ENCODE results near the gene CCDC159.
"Not testable (repeated sequence)": the region's sequence is repeated elsewhere in the genome, so short reads cannot be mapped to it uniquely, and the experiment has no call there.

The CCDC159 gene, protein sequence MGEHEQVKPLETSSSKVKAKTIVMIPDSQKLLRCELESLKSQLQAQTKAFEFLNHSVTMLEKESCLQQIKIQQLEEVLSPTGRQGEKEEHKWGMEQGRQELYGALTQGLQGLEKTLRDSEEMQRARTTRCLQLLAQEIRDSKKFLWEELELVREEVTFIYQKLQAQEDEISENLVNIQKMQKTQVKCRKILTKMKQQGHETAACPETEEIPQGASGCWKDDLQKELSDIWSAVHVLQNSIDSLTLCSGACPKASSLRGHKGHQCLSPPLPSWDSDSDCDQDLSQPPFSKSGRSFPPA

DNA sequence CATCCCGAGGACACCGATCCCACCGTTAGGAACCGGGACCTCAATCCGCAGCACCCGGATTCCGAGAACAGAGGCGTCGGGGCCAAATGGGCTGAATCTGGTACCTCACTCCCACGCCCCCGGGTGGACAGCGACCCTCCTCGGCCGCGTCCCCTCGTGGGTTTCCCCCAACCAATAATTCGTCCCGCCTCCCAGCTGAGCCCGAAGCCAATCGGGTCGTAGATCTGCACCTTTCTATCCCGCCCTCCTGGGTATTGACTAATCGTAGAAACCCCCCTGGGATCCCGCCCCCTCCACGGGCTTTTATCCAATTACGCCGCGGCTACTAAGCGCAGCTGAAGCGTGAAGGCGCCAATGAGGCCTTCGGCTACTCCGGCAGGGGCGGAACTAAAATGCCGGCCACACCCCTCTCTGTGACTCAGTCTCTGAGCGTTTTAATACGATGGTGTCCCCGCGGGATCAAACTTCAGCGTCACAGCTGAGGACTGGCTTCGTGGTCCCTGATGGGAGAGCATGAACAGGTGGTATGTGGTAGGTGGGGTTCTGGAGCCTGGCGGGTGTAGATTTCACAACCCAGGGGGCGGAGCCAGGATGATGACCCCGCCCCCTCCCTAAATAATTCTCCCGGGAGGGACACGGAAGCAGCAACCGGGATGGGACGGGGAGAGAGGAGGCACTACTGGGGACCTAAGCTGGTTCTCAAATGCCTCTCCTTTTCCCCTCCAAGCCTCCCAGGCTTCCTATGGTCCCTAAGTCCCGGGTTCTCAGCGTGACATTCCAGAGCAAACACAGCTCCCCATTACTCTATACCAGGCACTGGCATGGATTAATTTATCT is at the start of gene CCDC159, which contains the start of gene TMEM205:
TSS of gene CCDC159 (plus strand) at position 416 of the 837 bp plus-strand sequence. CDS start at position 504, 88 bp downstream.
TSS of gene TMEM205 (minus strand) at position 165 of the 837 bp plus-strand sequence. CDS start 649 bp downstream, outside the sequence.
- DNase-seq: peak; percentile 95 to 97 (median 96)

DNA sequence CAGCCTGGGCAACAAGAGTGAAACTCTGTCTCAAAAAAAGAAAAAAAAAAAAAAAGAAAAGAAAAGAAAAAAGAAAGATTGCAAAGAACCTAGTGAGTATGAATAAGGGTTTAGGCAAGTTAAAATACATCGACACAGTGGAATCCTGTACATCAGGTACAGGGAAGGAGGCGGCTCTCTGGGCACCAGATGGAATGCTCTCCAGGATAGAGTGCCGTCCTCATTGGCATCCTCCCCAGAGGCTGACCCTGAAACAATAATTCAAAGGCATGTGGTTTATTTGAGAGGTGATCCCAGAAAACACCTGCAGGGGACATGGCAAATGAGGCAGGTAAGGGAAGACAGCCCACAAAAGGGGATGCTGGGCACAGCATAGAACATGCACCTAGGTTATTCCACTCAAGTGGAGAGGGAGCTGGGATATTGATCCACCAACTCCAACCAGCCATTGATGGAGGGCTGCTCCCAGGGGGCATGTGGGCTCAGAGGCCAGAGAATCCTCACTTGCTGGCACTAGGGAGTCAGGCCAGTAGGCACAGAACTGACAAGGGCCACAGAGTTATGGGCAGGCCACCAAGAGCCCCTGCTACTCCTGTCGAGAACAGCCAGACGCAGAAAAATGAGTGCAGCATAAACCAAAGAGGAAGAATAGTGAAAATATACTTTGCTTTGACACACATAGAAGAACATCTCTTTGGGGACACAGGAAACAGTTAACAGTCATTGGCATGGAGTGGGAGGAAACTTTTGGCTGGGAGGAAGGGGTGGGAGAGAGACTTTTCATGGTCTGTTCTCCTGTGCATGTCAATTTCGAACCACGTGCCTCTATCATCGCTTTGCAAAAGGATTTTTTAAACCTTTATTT is 46.1 kb upstream of the CCDC159 start:
- DNase-seq: no peak

DNA sequence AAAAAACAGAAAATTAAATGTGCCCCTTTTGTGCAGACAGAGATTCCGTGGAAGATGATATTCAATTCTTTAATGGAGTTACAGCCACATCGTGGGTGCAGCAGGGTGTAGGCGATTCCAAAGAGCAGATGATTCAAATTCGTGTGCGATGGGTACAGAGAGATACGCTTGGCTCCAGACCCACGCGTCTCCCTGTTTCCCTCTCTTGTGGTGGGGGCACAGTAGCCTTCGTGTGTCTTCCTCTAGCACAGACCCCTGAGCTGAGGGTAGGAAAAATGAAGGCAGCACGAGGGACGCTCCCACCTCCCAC is 45.6 kb upstream of the CCDC159 start:
- DNase-seq: no peak

DNA sequence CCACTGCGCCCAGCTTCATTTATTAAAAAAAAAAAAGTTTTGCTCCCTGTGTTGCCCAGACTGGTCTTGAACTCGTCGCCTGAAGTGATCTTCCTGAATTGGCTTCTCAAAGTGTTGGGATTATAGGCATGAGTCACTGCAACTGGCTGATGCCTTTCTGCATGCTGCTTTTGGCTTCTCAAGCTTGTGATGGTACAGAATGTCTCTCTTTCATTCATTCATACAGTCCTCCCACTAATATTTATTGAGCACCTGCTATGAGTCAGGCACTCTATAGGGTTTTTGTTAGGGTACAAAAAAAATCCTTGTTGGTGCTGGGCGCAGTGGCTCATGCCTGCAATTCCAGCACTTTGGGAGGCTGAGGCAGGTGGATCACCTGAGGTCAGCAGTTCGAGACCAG is 41.4 kb upstream of the CCDC159 start:
- DNase-seq: no peak

DNA sequence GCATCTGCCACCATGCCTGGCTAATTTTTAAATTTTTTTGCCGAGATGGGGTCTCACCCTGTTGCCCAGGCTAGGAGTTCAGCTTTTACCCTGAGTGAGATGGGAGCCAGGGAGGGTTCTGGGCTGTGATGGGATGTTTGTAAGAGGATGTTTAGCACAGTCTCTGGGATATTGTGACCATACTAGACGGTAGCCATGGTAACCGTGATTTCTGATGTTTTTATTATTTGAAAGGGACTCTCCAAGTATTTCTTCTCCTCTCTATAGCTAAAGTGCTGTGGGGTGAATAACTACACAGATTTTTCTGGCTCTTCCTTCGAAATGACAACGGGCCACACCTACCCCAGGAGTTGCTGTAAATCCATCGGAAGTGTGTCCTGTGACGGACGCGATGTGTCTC is 40.0 kb upstream of the CCDC159 start:
- DNase-seq: no peak

DNA sequence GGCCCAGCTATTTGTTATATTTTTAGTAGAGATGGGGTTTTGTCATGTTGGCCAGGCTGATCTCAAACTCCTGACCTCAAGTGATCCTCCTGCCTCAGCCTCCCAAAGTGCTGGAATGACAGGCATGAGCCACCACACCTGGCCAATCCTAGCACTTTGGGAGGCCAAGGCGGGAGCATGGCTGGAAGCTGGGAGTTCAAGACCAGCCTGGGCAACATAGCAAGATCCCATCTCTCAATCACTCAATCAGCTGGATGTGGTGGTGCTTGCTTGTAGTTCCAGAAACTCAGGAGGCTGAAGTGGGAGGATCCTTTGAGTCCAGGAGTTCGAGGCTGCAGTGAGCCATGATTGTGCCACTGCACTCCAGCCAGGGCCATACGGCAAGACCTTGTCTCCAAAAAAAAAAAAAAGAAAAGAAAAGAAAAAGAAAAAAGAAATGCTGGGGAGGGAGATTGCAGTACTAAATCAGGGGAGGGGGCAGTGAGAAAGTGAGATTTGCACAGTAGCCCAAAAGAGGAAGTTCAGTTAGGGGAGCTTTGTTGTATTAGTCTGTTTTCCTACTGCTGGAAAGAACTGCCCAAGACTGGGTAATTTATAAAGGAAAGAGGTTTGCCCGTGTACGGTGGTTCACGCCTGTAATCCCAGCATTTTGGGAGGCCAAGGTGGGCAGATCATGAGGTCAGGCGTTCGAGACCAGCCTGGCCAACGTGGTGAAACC is 25.9 kb upstream of the CCDC159 start:
- not testable (repeated sequence) for DNase-seq

DNA sequence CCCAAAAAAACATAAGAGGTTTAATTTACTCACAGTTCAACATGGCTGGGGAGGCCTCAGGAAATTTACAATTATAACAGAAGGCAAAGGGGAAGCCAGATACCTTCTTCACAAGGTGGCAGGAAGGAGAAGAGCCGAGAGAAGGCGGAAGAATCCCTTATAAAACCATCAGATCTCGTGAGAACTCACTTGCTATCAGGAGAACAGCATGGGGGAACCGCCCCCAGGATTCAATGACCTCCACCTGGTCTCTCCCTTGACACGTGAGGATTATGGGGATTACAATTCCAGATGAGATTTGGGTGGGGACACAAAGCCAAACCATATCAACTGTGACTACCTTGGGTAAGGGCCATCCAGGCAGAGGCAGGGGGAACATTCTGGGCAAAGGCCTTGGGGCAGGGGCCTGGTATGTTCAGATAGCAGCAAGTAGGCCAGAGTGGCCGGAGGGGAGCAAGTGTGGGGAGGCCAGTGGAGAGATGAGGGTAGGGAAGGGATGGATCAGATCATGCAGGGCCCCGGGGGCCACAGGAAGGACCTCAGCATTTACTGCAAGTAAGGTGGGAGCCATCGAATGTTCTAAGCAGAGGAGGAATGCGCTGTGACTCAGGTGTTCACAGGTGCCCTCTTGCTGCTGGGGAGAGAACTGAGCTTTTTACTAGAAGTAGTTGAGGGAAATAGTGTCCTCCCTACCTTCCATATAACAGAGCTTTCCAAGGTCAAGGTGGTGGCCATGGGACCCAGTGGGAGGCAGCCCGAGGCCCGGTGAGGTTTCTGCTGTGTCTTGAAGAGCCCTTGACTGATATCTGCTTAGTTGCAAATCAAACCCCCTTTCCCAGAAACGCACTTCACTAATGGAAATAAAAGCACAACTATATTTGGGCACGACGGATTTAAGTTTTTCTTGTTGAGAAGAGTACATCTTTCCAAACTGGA is 24.9 kb upstream of the CCDC159 start:
- DNase-seq: no peak

DNA sequence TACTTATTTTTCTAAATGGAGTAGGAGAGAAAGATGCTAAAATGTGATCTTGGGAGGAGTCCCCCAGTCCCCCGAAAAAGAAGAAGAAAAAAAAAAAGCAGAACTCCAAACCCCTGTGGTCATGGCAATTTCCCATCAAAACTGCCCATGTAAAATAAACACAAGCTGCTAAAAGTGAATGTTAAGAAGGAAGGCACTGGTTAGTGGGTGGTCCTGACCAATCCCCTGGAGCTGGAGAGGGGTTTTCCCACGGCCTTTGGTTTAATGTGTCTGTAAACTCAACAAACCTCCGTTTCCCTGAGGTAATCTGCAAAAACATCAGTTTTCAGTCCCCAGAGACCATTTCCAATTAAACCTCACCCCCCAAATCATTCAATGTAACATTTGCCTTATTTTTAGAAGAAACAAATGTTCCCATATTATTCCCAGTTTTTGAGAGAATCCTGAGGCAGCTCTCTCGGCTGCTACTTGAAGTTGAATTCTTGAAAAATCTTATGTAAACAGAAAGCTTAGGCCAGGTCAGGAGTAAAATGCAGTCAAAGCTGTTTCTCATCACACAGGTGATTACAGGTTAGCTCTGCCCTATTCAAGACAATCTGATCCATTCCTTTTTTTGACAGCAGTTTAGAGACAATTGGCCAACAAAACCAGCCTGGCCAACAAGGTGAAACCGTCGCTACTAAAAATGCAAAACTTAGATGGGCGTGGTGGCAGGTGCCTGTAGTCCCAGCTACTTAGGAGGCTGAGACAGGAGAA is 23.9 kb upstream of the CCDC159 start:
- DNase-seq: no peak

DNA sequence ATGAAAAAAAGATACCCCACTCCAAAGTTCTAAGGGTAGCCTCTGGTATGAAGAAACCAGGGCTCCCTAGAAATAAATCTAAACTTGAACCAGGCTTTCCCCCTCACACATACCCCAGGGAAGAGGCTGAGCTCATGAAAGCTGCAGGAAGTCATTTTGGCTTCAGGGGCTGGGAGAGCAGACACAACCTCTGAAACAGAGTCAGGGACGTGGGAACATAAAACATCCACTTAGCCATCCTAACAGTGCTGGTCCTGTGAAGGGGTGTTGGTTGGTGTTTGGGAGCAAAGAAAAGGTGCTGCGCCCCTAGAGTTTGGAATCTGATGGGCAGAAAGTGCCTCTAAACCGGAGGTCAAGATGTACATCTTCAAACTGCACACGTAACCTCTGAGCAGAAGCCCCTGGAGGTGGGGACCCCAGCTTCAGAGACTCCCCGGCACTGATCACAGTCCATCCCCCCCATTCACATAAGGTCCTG is 22.7 kb upstream of the CCDC159 start:
- DNase-seq: no peak

DNA sequence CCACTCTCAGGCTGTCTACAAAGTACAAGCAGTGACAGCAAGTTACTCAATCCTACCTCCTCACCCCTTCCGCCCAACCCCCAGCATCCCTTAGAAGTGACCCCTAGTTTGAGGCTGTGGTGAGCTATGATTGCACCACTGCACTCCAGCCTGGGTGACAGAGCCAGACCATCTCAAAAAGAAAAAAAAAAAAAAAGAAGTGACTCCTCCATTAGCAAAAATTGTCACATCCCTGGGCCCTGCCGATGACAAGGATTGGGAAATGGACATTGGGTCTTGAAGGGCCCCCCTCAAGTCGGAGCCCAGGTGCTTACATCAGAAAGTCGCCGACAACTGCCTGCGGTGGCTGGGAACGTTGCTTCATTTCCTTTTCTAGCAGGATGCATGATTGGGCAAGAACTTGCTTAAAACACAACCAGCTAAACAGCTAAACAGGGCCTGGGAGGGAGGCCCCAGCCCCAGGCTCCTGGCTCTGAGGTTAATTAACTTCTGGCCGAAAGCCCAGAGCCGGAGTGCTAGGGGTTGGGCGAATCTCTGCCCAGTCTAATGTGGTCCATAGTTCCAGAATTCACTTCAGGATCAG is 22.1 kb upstream of the CCDC159 start:
- DNase-seq: no peak

DNA sequence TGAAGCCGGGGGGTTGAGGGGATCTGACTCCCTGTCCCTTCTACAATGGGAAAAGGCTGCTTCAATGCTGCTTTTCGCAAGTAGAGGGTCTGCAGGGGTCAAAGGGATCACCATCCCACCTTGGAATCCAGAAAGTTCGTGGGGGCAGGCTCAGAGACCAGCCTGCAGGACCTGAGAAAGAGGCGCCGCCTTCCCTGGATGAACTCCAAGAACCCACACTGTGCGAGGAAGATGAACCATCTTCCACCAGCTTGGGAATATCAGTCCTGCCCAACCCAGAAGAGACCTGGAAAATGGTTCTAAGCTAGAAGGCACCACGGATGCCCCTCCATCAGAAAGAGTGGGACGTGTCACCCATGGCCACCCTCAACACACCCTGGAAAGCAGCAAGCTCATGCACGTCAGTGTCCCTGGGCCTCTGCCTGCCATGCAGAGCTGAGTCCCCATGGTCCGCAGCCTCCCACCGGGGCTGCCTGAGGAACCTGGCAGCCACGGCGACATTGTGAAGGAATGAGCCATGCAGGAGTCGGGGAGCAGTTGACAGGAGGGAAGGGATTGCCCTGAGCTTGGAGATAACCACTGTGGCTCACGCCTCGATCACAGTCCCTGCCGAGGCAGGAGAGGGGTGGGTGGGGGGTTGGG is 21.4 kb upstream of the CCDC159 start:
- DNase-seq: no peak

DNA sequence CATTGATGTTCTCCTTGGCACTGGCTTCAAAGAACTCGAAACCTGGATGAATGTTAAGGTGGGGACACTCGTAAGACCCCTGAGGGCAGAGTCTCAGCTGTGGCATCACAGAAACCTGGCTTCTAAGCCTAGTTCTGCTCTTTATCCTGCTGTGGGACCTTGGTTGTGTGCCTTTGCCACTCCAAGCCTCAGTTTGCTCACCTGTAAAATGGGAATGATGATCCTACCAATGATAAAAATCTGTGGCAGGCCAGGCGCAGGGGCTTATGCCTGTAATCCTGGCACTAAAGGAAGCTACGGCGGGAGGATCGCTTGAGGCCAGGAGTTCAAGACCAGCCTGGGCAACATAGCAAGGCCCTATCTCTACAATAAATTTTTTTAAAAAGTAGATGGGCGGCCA is 20.8 kb upstream of the CCDC159 start:
- DNase-seq: no peak

DNA sequence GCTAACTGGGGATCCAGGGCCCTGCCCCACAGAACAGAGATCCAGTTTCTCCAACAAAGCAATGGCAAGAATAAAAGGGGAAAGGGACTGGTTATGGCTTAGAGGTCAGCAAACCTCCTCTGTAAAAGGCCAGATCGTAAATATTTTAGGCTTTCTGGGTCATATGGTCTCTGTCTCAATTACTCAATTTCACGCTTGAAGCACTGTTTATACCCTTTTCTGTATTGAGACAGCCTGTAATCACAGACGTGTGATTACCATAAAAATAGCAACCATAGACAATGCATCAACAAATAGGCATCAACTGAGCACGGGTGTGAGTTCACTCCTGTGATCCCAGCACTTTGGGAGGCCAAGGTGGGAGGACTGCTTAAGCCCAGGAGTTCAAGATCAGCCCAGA is 16.2 kb upstream of the CCDC159 start:
- no peak for DNase-seq

DNA sequence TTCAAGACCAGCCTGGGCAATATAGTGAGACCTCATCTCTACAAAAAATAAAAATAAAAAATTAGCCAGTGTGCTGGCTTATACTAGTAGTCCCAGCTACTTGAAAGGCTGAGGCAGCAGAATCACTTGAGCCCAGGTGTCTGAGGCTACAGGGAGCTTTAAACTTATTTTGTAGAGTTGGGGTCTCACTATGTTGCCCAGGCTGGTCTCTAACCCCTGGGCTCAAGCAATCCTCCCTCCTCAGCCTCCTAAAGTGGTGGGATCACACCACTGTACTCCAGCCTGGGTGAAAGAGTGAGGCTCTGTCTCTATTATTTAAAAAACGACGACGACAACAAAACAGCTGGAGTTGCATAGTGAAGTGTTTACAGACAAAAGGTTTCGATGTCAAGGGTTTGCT is 14.8 kb upstream of the CCDC159 start:
- DNase-seq: no peak

DNA sequence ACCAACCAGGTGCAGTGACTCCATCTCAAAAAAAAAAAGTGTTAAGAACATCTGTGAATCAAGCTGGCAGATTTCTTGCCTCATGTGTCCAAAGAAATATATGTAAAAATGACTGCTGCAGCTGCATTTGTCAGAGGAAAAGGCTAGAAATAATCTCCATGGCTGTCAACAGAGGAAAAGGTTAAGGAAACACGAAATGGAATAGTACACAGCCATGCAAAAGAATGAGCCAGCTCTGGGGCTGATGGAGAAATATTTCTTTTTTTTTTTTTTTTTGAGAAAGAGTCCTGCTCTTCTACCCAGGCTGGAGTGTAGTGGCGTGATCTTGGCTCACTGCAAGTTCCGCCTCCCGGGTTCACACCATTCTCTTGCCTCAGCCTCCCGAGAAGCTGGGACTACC is 13.5 kb upstream of the CCDC159 start:
- DNase-seq: no peak

DNA sequence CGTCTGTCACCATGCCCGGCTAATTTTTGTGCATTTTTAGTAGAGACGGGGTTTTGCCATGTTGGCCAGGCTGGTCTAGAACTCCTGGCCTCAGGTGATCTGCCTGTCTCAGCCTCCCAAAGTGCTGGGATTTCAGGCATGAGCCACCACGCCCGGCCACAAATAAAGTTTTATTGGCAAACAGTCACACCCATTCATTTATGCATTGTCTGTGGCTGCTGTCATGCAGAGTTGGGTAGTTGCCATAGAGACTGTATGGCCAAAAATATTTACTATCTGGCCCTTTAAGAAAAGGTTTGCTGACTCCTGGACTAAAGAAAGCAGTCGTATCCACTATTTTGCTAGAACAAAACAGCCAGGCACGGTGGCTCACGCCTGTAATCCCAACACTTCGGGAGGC is 12.5 kb upstream of the CCDC159 start:
- DNase-seq: not testable (repeated sequence)

DNA sequence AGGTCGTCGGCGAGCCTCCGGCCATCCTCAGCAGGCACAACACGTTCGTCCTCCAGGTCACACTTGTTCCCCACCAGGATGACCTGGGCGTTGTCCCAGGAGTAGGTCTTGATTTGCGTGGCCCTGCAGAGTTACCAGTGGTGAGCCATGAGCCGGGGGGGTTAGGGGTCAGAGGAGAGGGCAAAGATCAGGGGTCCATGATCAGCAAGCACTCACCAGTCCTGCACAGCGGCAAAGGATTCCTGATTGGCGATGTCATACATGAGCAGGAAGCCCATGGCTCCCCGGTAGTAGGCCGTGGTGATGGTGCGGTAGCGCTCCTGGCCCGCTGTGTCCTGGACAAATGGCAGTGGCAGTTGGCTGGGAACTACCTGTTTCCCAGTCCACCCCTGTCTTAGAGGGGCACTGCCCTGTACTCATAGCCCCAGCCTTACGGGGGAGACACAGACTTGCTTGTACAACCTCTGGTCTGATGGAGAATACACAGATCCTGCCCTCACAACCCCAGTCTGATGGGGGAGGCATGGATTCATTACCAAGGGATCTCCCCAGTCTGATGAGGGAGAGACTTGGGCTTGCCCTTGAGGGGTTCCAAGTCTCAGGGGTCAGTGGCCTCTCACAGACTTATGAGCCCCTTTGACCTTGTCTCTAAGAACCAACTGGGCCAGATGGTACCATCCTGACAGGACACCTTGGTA is 10.7 kb upstream of the CCDC159 start:
- no peak for DNase-seq

DNA sequence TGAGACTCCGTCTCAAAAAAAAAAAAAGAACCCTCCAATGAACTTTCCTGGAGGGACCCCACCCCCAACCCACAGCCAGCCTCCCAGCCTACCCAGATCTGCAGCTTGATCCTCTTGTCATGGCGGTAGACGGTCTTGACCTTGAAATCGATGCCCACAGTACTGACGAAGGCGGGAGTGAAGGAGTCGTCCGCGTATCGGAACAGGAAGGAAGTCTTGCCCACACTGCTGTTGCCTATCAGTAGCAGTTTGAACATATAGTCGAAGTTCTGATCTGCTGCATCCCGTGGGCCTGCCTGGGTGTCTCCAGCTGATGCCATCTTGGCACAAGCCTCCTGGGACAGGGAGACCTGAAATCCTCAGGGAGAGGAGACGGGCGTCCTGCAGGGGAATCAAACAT is 9.2 kb upstream of the CCDC159 start:
- DNase-seq: no peak

DNA sequence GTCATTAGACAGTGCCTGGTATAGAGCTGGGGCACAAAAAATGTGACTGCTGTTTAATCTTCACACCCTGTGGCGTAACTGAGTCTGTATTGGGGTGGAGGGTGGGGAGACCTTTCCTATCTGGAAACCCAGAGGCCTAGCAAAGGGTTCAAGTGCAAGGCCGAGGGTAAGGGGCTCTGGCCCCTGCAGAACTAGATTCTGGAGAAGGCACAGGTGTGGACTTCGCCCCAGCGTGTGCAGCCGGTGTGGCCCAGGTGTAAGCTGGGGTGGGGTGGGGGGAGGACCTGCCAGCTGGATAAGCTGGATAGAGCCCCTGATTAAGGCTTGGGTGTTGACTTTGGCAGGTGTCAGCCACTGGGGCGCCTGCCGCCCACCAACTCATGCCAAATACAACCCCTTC is 8.2 kb upstream of the CCDC159 start:
- no peak for DNase-seq
